22Rv1 (cell line): ENCODE measurements around the gene IGFBP3.

Experiments used
- H3K27ac ChIP-seq: fragments of 450-650 bp; 2 replicates; pipeline ENCODE4 v1.5.1; 2017
- ZFX ChIP-seq: fragments of 450-650 bp; IDR thresholded peaks from 2 replicates; pipeline ENCODE4 v1.6.1; 2017; ENCODE audit warnings: antibody characterized with exemption, borderline replicate concordance
- TF ChIP-seq, protein P1 (sequence below): fragments of 450-650 bp; IDR thresholded peaks from 2 replicates; pipeline ENCODE4 v1.5.1; 2017; ENCODE audit warnings: mild to moderate bottlenecking

Gene IGFBP3

DNA sequence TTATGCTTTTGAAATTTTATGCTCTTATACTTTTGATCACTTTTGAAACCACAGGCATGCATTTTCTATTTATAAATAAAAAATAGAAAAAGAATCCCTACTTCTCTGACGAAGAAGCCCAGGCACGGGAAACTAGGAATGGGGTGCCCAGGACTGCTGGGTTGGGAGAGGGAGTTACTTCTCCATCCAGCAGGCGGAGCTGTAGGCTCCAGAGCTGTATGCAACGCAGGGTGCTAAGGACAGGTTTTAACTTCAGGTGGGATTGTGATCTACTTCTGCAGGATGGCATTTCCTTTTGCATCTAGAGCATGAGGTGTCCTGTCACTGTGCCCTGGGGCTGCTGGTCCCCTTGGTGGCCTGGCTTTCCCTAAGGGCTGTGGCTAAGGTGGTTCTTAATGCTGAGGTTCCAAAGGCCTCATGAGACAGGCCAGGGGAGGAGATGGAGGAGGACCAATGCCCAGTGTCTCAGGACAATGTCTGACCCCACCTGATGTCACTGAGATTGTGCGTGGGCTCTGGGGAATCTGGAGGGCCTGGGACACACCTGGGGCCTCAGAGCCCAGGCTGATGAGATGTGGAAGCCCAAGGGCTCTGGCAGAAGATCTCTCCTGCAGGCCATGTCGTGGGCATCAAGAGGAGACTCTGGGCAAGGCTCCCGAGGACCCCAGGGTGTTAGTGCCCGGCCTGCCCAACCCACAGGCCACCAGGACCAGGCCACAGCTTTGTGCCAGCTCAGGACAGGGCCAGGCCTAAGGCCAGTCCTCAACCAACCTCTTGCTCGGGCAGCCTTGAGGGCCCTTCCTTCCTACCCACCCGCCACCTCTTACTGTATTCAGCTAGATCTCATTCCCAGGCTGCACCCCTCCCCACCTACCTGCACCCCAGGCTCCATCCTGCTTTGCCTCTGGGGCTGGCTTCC, 48.7 kb downstream of the IGFBP3 start:
- no peak overlapping the region for H3K27ac ChIP-seq
- TF ChIP-seq, protein P1, sequence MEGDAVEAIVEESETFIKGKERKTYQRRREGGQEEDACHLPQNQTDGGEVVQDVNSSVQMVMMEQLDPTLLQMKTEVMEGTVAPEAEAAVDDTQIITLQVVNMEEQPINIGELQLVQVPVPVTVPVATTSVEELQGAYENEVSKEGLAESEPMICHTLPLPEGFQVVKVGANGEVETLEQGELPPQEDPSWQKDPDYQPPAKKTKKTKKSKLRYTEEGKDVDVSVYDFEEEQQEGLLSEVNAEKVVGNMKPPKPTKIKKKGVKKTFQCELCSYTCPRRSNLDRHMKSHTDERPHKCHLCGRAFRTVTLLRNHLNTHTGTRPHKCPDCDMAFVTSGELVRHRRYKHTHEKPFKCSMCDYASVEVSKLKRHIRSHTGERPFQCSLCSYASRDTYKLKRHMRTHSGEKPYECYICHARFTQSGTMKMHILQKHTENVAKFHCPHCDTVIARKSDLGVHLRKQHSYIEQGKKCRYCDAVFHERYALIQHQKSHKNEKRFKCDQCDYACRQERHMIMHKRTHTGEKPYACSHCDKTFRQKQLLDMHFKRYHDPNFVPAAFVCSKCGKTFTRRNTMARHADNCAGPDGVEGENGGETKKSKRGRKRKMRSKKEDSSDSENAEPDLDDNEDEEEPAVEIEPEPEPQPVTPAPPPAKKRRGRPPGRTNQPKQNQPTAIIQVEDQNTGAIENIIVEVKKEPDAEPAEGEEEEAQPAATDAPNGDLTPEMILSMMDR: peak; percentile 93
- TF ChIP-seq ZFX: no peak

DNA sequence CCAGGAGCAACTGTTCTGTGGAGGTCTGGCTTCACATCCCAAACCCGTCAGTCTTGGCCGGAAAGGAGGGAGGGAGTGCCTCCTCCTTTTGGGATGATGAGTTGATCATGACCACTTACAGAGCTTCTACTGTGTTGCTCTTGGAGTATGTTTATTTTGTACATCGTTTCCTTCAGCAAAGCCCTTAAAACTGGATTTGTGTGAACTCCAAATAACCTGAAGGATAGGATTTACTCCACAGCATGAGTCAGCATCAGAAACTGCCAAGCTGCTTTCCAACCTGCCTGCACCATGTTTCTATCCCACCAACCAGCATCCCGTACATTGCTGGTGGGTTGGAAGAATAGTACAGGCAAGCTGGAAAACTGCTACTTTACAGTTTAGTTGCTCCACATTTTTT, 51.6 kb downstream of the IGFBP3 start:
- no peak for TF ChIP-seq ZFX
- TF ChIP-seq, protein P1: no peak
- no peak overlapping the region for H3K27ac ChIP-seq

DNA sequence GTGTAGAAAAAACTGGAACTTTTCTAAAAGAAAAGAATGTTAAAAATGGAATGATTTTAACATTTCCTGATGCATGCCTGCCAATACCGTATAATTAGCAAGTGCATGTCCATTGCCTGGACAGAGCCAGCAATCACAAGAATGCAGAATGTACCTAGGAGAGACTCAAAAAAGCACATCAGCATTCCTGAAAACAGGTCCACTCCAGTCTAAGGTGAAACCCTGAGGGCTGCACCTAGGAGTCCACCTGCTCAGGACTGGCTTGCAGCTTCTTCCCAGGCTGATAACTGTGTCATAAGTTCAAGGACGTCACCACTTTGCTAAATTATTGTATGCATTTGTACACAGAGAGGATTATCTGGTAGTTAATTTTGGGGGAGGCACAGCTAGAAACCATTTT, 53.6 kb downstream of the IGFBP3 start:
- H3K27ac ChIP-seq: no peak overlapping the region
- no peak for TF ChIP-seq ZFX
- TF ChIP-seq, protein P1: no peak

DNA sequence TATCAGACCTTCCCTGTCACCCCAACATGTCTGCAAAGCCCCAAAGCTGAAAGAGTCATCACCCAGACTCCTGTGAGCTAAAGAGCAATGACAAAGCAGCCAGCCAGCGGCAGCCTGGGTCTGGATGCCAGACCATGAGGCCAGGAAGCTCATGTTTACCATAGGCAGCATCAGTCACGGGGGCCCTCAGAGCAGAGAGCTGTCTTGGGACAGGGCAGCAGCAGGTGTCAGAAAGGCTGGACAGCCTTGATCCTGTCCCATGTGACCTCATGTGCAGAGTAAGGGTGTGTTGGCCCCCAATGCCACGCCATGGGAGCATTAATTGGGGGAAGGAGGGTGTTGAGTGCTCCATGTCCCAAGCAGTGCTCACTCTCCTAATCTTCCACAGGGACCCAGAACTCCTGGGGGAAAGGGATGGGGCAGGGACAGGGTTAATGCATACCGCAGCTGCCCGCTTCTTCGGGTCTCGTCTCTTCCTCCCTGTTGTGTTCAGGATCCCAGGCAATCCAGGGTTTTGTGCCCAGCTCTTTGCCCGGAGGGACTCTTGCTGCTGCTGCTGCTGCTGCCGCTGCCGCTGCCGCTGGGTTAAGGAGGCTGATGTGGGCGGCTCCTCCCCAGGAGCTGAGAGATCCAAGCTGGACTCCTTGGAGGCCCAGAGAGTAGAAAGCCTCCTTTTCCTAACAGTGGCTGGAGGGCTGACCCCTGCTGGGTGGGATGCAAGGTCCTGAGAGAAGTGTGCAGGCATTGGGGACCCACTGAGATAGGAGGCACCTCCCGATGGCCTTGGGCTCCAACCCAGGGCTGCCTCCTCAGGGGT, 55.3 kb downstream of the IGFBP3 start:
- TF ChIP-seq ZFX: no peak
- TF ChIP-seq, protein P1: no peak
- H3K27ac ChIP-seq: no peak overlapping the region

DNA sequence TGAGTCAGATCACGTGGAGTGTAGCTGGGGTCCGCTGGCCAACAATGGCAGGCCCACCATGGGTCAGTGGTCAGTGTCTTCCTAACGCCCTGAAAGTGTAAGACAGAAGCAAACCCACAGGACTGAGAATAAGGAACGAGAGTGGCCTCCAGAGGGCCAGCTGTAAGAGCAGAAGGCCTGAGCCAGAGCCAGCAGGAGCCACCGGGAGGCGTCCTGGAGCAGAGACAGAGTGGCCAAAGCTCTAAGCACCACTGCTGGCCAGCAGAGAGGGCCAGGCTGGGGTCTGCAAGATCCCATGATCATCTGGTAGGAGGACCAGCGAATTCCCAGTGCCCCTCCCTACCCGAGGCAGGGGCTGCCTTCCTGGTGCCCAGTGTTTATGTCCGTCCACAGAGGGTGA, 57.4 kb downstream of the IGFBP3 start:
- TF ChIP-seq ZFX: no peak
- TF ChIP-seq, protein P1: peak; percentile 61
- no peak overlapping the region for H3K27ac ChIP-seq
